ENCODE data around the gene ST6GALNAC4. TPM values are rescaled to one million over a fixed set of nuclear protein-coding genes. Genes with fewer than 3 reads are reported as not detected.

Gene ST6GALNAC4
- total and polyA plus RNA-seq, 8 donors: 3.7 to 33.6 (median 13.0) TPM

- no peak for TF ChIP-seq EP300 (IDR thresholded peaks at IDR 0.05)
- no peak for TF ChIP-seq POLR2A (IDR thresholded peaks at IDR 0.05)
- TF ChIP-seq CTCF (IDR thresholded peaks at IDR 0.05): no peak
- TF ChIP-seq POLR2AphosphoS5 (IDR thresholded peaks at IDR 0.05): no peak
- Histone ChIP-seq H3K4me1 (peaks cover 41 to 59% (median 50%) of the 10 kb centered on the region in 4 donors), H3K27ac (no peak overlapping the region), H3K9me3 (no peaks in the 10 kb centered on the region), H3K27me3 (no peaks in the 10 kb centered on the region), H3K36me3 (peaks cover 0 to 17% (median 8%) of the 10 kb centered on the region in 4 donors), H3K4me3 (no peak overlapping the region)
- 77 to 79% (median 78%) methylated on average over 8 of the region's 8 CpGs for WGBS, 5 donors
- intact Hi-C loops (cut with DNase I; ENCODE audit: low total_unique reads): no loop called here
- no peak for DNase-seq
Measured at GRCh38 chr9:127880143-127880542, 36.7 kb downstream of the ST6GALNAC4 start.

GRCh38 chr9:127878652-127879390, 38.0 kb downstream of the ST6GALNAC4 start:
- H3K27me3 ChIP-seq: no peaks in the 10 kb centered on the region
- H3K27ac ChIP-seq: no peak overlapping the region
- 58 to 66% (median 61%) methylated on average over 8 of the region's 8 CpGs for whole genome bisulfite sequencing, 5 donors
- H3K4me3 ChIP-seq: no peak overlapping the region
- intact Hi-C loops (cut with DNase I; ENCODE audit: low total_unique reads): no loop called here
- DNase-seq: no peak
- peaks cover 0 to 6% (median 0%) of the 10 kb centered on the region in 4 donors for H3K36me3 ChIP-seq
- TF ChIP-seq CTCF (IDR thresholded peaks at IDR 0.05): no peak
- no peak for TF ChIP-seq POLR2AphosphoS5 (IDR thresholded peaks at IDR 0.05)
- no peak for TF ChIP-seq EP300 (IDR thresholded peaks at IDR 0.05)
- no peak for TF ChIP-seq POLR2A (IDR thresholded peaks at IDR 0.05)
- no peaks in the 10 kb centered on the region for H3K9me3 ChIP-seq
- H3K4me1 ChIP-seq: peaks cover 47 to 59% (median 50%) of the 10 kb centered on the region in 4 donors

- no peaks in the 10 kb centered on the region for H3K27me3 ChIP-seq
- H3K4me3 ChIP-seq: peak overlapping the region; percentile 55 to 72 (median 67)
- peaks cover 0 to 6% (median 2%) of the 10 kb centered on the region in 4 donors for H3K36me3 ChIP-seq
- peaks cover 50 to 62% (median 56%) of the 10 kb centered on the region in 4 donors for H3K4me1 ChIP-seq
- 29 to 41% (median 34%) methylated on average over 18 of the region's 18 CpGs for WGBS, 5 donors
- peak overlapping the region in 4 of 5 donors; percentile 80 to 87 (median 82) for H3K27ac ChIP-seq
- DNase-seq: no peak
- H3K9me3 ChIP-seq: no peaks in the 10 kb centered on the region
- TF ChIP-seq EP300 (IDR thresholded peaks at IDR 0.05) (no peak), CTCF (IDR thresholded peaks at IDR 0.05) (no peak), POLR2AphosphoS5 (IDR thresholded peaks at IDR 0.05) (no peak), POLR2A (IDR thresholded peaks at IDR 0.05) (no peak)
- intact Hi-C loops (cut with DNase I; ENCODE audit: low total_unique reads): no loop called here
Measured at GRCh38 chr9:127878001-127878651, 38.7 kb downstream of the ST6GALNAC4 start.

GRCh38 chr9:127877566-127877998, 39.3 kb downstream of the ST6GALNAC4 start, which contains the start of gene AK1:
TSS of gene AK1 (minus strand) at chr9:127877675. CDS start at chr9:127874617, 3,058 bp downstream.
- Histone ChIP-seq H3K27ac (peak within 1 kb of the TSS; percentile 66 to 87 (median 80)), H3K4me1 (peaks cover 50 to 62% (median 55%) of the 10 kb centered on the region in 4 donors), H3K9me3 (no peaks in the 10 kb centered on the region), H3K4me3 (peak within 1 kb of the TSS; percentile 55 to 72 (median 67)), H3K27me3 (no peaks in the 10 kb centered on the region), H3K36me3 (peaks cover 0 to 10% (median 4%) of the 10 kb centered on the region in 4 donors)
- WGBS, 5 donors: 1 to 18% (median 2%) methylated on average over 2 to 44 of the region's 44 CpGs
- TF ChIP-seq POLR2A (IDR thresholded peaks at IDR 0.05) (peak in 1 of 4 donors; percentile 32), POLR2AphosphoS5 (IDR thresholded peaks at IDR 0.05) (peak; percentile 63 to 83 (median 78)), CTCF (IDR thresholded peaks at IDR 0.05) (no peak)
- DNase-seq: peak; percentile 80 to 92
- intact Hi-C loops (cut with DNase I; ENCODE audit: low total_unique reads): no loop called here

Data from stomach (tissue), 9 donors.